ENCODE measurements around the gene ARID1B. TPM values are rescaled to one million over a fixed set of nuclear protein-coding genes. Genes with fewer than 3 reads are reported as not detected.

Gene ARID1B
- total and polyA plus RNA-seq, 2 of the 4 experiments (the other 2 are of a cell fraction), result 14.5 to 20.1 TPM

DNA sequence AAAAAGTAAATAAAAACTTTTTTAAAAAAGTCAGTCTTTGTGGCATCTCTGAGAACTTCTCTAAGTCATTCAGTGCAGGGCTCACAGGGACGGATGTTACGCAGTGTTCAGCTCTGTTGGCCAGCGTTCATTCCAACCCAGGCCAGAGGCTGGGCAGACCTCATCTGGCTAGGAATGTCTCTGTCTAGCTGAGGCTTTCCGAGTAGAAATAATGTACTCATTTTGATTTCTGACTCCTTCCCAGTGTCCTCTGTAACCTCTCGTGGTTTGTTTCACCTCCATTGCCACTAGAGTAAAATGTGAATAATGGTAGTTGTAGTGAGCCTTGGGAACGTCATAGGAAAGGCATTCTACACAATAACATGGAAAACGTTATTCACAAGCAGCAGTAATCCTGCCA lies 411.0 kb downstream of the ARID1B start:
- Histone ChIP-seq H3K4ac (ENCODE audit: low read depth, low read length) (no peak overlapping the region), H3K9me1 (ENCODE audit: insufficient read depth, low read length) (peaks cover 6% of the 10 kb centered on the region; the same call in 1 of the 2 replicates), H2BK5ac (ENCODE audit: low read depth, low read length, poor library complexity, severe bottlenecking) (no peak overlapping the region), H4K8ac (ENCODE audit: low read depth in 2 of 2, low read length in 2 of 2) (no peak overlapping the region), H3K27ac (ENCODE audit: insufficient read depth, low read length) (no peak overlapping the region), H2BK15ac (ENCODE audit: low read depth, low read length) (no peak overlapping the region), H3K79me1 (ENCODE audit: low read depth in 1 of 2, low read length in 2 of 2) (peaks cover 6 to 11% of the 10 kb centered on the region in 2 experiments), H4K20me1 (ENCODE audit: insufficient read depth, low read length) (no peaks in the 10 kb centered on the region), H3K4me3 (ENCODE audit: insufficient read depth, low read depth, low read length) (no peak overlapping the region), H3K4me2 (ENCODE audit: low read depth, low read length) (no peak overlapping the region), H3K14ac (replicated peaks; ENCODE audit: low read depth, low read length) (no peak overlapping the region), H3K23ac (ENCODE audit: low read depth, low read length) (no peak overlapping the region), H3K18ac (ENCODE audit: low read depth, low read length) (no peak overlapping the region), H2AK5ac (ENCODE audit: low read depth, low read length) (no peak overlapping the region), H2AFZ (replicated peaks; ENCODE audit: low read length, poor library complexity) (no peak overlapping the region), H4K91ac (ENCODE audit: insufficient read depth, low read depth, low read length) (no peak overlapping the region), H3K27me3 (ENCODE audit: control insufficient read depth, insufficient read depth, low read length) (no peaks in the 10 kb centered on the region), H2BK20ac (ENCODE audit: low read depth, low read length) (no peak overlapping the region), H2BK120ac (ENCODE audit: low read depth, low read length) (no peak overlapping the region), H3K36me3 (ENCODE audit: control insufficient read depth, insufficient read depth, low read length) (peaks cover 42% of the 10 kb centered on the region), H3K9ac (ENCODE audit: low read depth, low read length) (no peak overlapping the region), H3K9me3 (ENCODE audit: control insufficient read depth, insufficient read depth, low read length) (no peaks in the 10 kb centered on the region), H4K5ac (ENCODE audit: low read depth, low read length) (no peak overlapping the region), H3K4me1 (ENCODE audit: control insufficient read depth, insufficient read depth, low read length) (peaks cover 3% of the 10 kb centered on the region; the same call in 1 of the 2 replicates), H2AK9ac (replicated peaks; ENCODE audit: low read depth, low read length, poor library complexity) (no peak overlapping the region), H3K56ac (ENCODE audit: extremely low read depth, insufficient read depth, low read length) (no peak overlapping the region)
- TF ChIP-seq FOS (IDR thresholded peaks at IDR 0.05; ENCODE audit: low read depth, low read length) (0 out of 2 replicates have a peak, but pooled peaks have one; percentile 6), BHLHE40 (IDR thresholded peaks at IDR 0.05; ENCODE audit: low read depth, low read length) (peak; percentile 44; the same call in 1 of the 2 replicates)
- TF ChIP-seq, protein P1, sequence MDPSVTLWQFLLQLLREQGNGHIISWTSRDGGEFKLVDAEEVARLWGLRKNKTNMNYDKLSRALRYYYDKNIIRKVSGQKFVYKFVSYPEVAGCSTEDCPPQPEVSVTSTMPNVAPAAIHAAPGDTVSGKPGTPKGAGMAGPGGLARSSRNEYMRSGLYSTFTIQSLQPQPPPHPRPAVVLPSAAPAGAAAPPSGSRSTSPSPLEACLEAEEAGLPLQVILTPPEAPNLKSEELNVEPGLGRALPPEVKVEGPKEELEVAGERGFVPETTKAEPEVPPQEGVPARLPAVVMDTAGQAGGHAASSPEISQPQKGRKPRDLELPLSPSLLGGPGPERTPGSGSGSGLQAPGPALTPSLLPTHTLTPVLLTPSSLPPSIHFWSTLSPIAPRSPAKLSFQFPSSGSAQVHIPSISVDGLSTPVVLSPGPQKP (IDR thresholded peaks at IDR 0.05; ENCODE audit: borderline replicate concordance, low read depth, low read length), result no peak
- POLR2A ChIA-PET (ENCODE audit: unreplicated experiment), result no interaction called here
- ATAC-seq (ENCODE audit: low read depth) (peak; percentile 74), DNase-seq (peak; percentile 81)
- dilution Hi-C loops (cut with HindIII; ENCODE audit: low sequenced_read_pairs, unreplicated experiment) (no loop called here), in situ Hi-C loops (cut with MboI; ENCODE audit: low sequenced_read_pairs) (loop anchor here (10.0 to 25.0 kb wide), 2 partner anchors 623 to 1851 kb away; no protein-coding TSS in a partner anchor), intact Hi-C loops (cut with micrococcal nuclease) (no loop called here)
- WGBS, 2 experiments (ENCODE audit: extremely low coverage in 2 of 2, insufficient read length in 1 of 2), result 73% methylated on average over 2 of the region's 7 CpGs; no CpG with 5 or more reads in 1 of the 2 experiments
- BruUV-seq (replicated peaks), result no TSS peak
- CTCF ChIA-PET, result interaction anchor here (1.5 kb wide), 1 partner anchor 153 kb away, joined by 8 read pairs; no protein-coding TSS in a partner anchor

Measured in IMR-90 (cell line).